SJCRH30 (cell line): ENCODE measurements around the gene PIK3R3. TPM values are rescaled to one million over a fixed set of nuclear protein-coding genes. Genes with fewer than 3 reads are reported as not detected.

Source experiments
- DNase-seq, 2 experiments: peaks; one replicate each; pipeline ENCODE4 v3.0.0-alpha.2; 2015 to 2020
- H3K27ac ChIP-seq: fragments of 250-450 bp; sonication (Bioruptor Pico); 2 replicates; pipeline ENCODE4 v1.5.1; 2020; ENCODE audit warnings: mild to moderate bottlenecking, moderate library complexity
- H3K27me3 ChIP-seq: fragments of 250-450 bp; sonication (Bioruptor Pico); 2 replicates; pipeline ENCODE4 v1.5.1; 2020; ENCODE audit warnings: mild to moderate bottlenecking, moderate library complexity
- H3K36me3 ChIP-seq: fragments of 250-450 bp; sonication (Bioruptor Pico); 2 replicates; pipeline ENCODE4 v1.5.1; 2020; ENCODE audit warnings: mild to moderate bottlenecking, moderate library complexity
- H3K4me1 ChIP-seq: fragments of 250-450 bp; sonication (Bioruptor Pico); 2 replicates; pipeline ENCODE4 v1.5.1; 2020; ENCODE audit warnings: mild to moderate bottlenecking, moderate library complexity
- H3K4me3 ChIP-seq: fragments of 250-450 bp; sonication (Bioruptor Pico); 2 replicates; pipeline ENCODE4 v1.5.1; 2020; ENCODE audit warnings: mild to moderate bottlenecking, moderate library complexity
- H3K9me3 ChIP-seq: fragments of 250-450 bp; sonication (Bioruptor Pico); replicated peaks from 2 replicates; pipeline ENCODE4 v1.5.1; 2020; ENCODE audit warnings: mild to moderate bottlenecking, moderate library complexity
- total RNA-seq: library from RNA; depleted of rRNA; stranded (reverse); fragments of >200 nt; shearing (Covaris generic); gene quantifications from 2 replicates; pipeline ENCODE4 v1.2.3, GENCODE V29; 2014

PIK3R3 gene
- total RNA-seq, 1 experiment from 2014 or later: 23.5 TPM

GRCh38 chr1:46133781-46134350, 1.4 kb upstream of the PIK3R3 start:
- Histone ChIP-seq H3K9me3 (no peaks in the 10 kb centered on the region), H3K4me3 (peak overlapping the region; percentile 66), H3K4me1 (peaks cover 28% of the 10 kb centered on the region), H3K27me3 (no peaks in the 10 kb centered on the region), H3K27ac (no peak overlapping the region; the same call in 1 of the 2 replicates), H3K36me3 (no peaks in the 10 kb centered on the region)
- no peak for DNase-seq

GRCh38 chr1:46133181-46133658, 791 bp upstream of the PIK3R3 start:
- peak overlapping the region; percentile 66 for H3K4me3 ChIP-seq
- no peak for DNase-seq
- H3K4me1 ChIP-seq: peaks cover 25% of the 10 kb centered on the region
- no peaks in the 10 kb centered on the region for H3K36me3 ChIP-seq
- peak overlapping the region; percentile 98 for H3K27ac ChIP-seq
- H3K27me3 ChIP-seq: no peaks in the 10 kb centered on the region
- no peaks in the 10 kb centered on the region for H3K9me3 ChIP-seq

GRCh38 chr1:46131712-46132528, 509 bp downstream of the PIK3R3 start:
- H3K27ac ChIP-seq: peak overlapping the region; percentile 98
- H3K4me3 ChIP-seq: peak overlapping the region; percentile 66
- peaks cover 14% of the 10 kb centered on the region for H3K4me1 ChIP-seq
- no peaks in the 10 kb centered on the region for H3K9me3 ChIP-seq
- peak; percentile 32 to 62 for DNase-seq
- H3K27me3 ChIP-seq: no peaks in the 10 kb centered on the region
- no peaks in the 10 kb centered on the region for H3K36me3 ChIP-seq

- H3K4me1 ChIP-seq: peaks cover 14% of the 10 kb centered on the region
- peak overlapping the region; percentile 66 for H3K4me3 ChIP-seq
- peak in 1 of 2 experiments; percentile 41 for DNase-seq
- H3K27me3 ChIP-seq: no peaks in the 10 kb centered on the region
- H3K27ac ChIP-seq: no peak overlapping the region
- H3K9me3 ChIP-seq: no peaks in the 10 kb centered on the region
- no peaks in the 10 kb centered on the region for H3K36me3 ChIP-seq
These were observed 1.3 kb downstream of the PIK3R3 start for GRCh38 chr1:46131093-46131492.

- H3K36me3 ChIP-seq: no peaks in the 10 kb centered on the region
- H3K4me1 ChIP-seq: peaks cover 14% of the 10 kb centered on the region
- H3K27ac ChIP-seq: no peak overlapping the region
These were observed 1.8 kb downstream of the PIK3R3 start for GRCh38 chr1:46130606-46131005.

DNA sequence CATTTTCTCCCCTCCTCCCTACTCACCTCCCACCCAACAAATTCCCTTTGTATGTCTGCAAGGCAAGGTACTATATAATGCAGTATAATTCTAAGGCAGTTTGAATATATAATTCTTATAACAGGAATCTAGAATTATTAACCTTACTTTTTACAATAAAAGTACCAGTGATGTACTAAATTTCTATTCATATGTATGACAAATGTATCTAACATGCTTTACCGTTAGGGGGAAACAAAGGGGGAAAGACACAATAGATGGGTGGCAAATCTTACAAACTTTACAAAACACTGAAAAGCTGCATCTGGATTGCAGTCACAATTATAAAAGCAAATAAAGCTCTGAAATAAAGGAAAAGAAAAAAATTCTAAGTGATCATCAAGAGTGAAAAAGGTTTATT, 2.3 kb downstream of the PIK3R3 start:
- peak in 1 of 2 experiments; percentile 11 for DNase-seq
- H3K36me3 ChIP-seq: no peaks in the 10 kb centered on the region
- no peak overlapping the region for H3K27ac ChIP-seq
- H3K4me1 ChIP-seq: peaks cover 11% of the 10 kb centered on the region; the same call in 1 of the 2 replicates
- no peaks in the 10 kb centered on the region for H3K27me3 ChIP-seq
- peak overlapping the region; percentile 66 for H3K4me3 ChIP-seq
- no peaks in the 10 kb centered on the region for H3K9me3 ChIP-seq

More at GRCh38 chr1:46130606-46131005, 1.8 kb downstream of the PIK3R3 start:
- Histone ChIP-seq H3K27me3 (no peaks in the 10 kb centered on the region), H3K4me3 (peak overlapping the region; percentile 66), H3K9me3 (no peaks in the 10 kb centered on the region)
- peak in 1 of 2 experiments; percentile 13 for DNase-seq

- no peaks in the 10 kb centered on the region for H3K27me3 ChIP-seq
- H3K27ac ChIP-seq: no peak overlapping the region
- H3K4me1 ChIP-seq: no peaks in the 10 kb centered on the region
- H3K9me3 ChIP-seq: no peaks in the 10 kb centered on the region
- H3K4me3 ChIP-seq: no peak overlapping the region
- H3K36me3 ChIP-seq: no peaks in the 10 kb centered on the region
- DNase-seq: no peak
These were observed 4.1 kb downstream of the PIK3R3 start for GRCh38 chr1:46128344-46128743.

DNA sequence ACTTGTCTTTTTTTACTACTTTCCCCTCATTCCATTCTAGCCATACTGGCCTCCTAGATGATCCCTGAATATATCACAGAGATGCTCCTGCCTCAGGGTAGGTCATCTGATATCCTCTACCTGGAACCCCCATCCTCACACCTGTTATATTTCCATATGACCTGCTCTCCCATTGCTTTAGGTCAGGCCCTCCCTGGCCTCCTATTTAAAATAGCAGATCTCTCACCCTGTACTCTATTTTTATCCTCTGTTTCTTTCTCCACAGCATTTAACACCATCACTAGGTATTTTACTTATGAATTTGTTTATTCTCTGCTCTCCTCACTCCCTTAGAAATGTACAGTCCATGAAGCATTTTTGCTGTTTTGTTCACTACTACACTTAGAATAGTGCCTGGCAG, 13.6 kb downstream of the PIK3R3 start:
- DNase-seq: no peak
- H3K27ac ChIP-seq: no peak overlapping the region
- H3K4me3 ChIP-seq: no peak overlapping the region
- H3K27me3 ChIP-seq: no peaks in the 10 kb centered on the region
- no peaks in the 10 kb centered on the region for H3K9me3 ChIP-seq
- H3K4me1 ChIP-seq: no peaks in the 10 kb centered on the region
- H3K36me3 ChIP-seq: 0 out of 2 replicates have a peak, but pooled peaks cover 2% of the 10 kb centered on the region

GRCh38 chr1:46117810-46118494, 14.5 kb downstream of the PIK3R3 start:
- Histone ChIP-seq H3K9me3 (no peaks in the 10 kb centered on the region), H3K27me3 (no peaks in the 10 kb centered on the region), H3K36me3 (0 out of 2 replicates have a peak, but pooled peaks cover 2% of the 10 kb centered on the region), H3K27ac (no peak overlapping the region), H3K4me1 (no peaks in the 10 kb centered on the region), H3K4me3 (no peak overlapping the region)
- DNase-seq: no peak

GRCh38 chr1:46114925-46115603, 17.4 kb downstream of the PIK3R3 start:
- no peak for DNase-seq
- Histone ChIP-seq H3K36me3 (0 out of 2 replicates have a peak, but pooled peaks cover 2% of the 10 kb centered on the region), H3K4me3 (no peak overlapping the region), H3K27ac (no peak overlapping the region), H3K4me1 (no peaks in the 10 kb centered on the region), H3K9me3 (no peaks in the 10 kb centered on the region), H3K27me3 (no peaks in the 10 kb centered on the region)

DNA sequence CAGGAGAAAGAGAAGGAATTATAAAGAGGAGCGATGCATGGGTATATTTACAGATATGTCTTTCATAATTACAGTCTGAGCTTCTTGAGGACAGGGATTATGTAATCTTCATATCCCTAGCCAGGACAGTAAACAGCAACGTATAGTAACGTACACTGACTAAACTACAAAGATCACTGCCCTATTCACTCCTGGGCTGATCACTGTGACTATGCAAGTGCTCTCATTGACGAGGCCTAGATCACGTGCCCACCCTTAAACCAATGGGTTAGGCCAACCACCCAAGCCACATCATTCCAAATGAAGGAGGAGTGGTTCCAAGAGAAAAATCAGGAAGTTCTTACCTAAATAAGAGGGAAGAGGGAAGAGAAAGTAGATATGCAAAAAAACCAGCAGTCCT, 18.5 kb downstream of the PIK3R3 start:
- H3K4me1 ChIP-seq: no peaks in the 10 kb centered on the region
- no peaks in the 10 kb centered on the region for H3K27me3 ChIP-seq
- 0 out of 2 replicates have a peak, but pooled peaks cover 2% of the 10 kb centered on the region for H3K36me3 ChIP-seq
- no peaks in the 10 kb centered on the region for H3K9me3 ChIP-seq
- DNase-seq: no peak
- no peak overlapping the region for H3K27ac ChIP-seq
- no peak overlapping the region for H3K4me3 ChIP-seq

- 0 out of 2 replicates have a peak, but pooled peaks cover 2% of the 10 kb centered on the region for H3K36me3 ChIP-seq
- DNase-seq: no peak
These were observed 20.3 kb downstream of the PIK3R3 start for GRCh38 chr1:46112108-46112507.

DNA sequence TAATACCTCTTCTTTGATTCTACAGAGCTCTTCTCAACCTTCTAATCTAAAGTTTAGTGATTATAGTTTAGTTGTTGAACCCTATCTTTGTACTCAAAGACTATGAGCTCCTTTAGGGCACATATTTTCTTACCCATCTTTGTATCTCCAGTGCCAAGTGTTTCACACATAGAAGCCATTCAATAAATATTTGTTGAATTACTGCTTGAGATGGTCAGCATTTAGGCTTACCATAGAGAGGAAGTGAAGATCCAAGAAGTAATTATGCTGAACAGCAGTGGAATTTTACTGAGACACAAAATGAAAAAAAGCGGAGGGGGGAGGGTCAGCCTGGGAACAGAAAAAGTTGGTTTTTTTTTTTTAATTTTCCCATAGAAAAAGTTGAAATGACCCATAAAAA, 21.9 kb downstream of the PIK3R3 start:
- H3K36me3 ChIP-seq: no peaks in the 10 kb centered on the region
- DNase-seq: no peak

More at GRCh38 chr1:46112108-46112507, 20.3 kb downstream of the PIK3R3 start:
- Histone ChIP-seq H3K4me3 (no peak overlapping the region), H3K4me1 (no peaks in the 10 kb centered on the region), H3K27me3 (no peaks in the 10 kb centered on the region), H3K27ac (no peak overlapping the region), H3K9me3 (no peaks in the 10 kb centered on the region)

GRCh38 chr1:46102769-46103476, 29.5 kb downstream of the PIK3R3 start:
- H3K27me3 ChIP-seq: no peaks in the 10 kb centered on the region
- no peak overlapping the region for H3K4me3 ChIP-seq
- H3K9me3 ChIP-seq: peaks cover 7% of the 10 kb centered on the region
- H3K4me1 ChIP-seq: no peaks in the 10 kb centered on the region
- DNase-seq: no peak
- peaks cover 5% of the 10 kb centered on the region; the same call in 1 of the 2 replicates for H3K36me3 ChIP-seq
- H3K27ac ChIP-seq: no peak overlapping the region

More for the DNA sequence above, 21.9 kb downstream of the PIK3R3 start:
- Histone ChIP-seq H3K4me3 (no peak overlapping the region), H3K9me3 (no peaks in the 10 kb centered on the region), H3K4me1 (no peaks in the 10 kb centered on the region), H3K27ac (no peak overlapping the region), H3K27me3 (no peaks in the 10 kb centered on the region)
